HepG2 (cell line): ENCODE data around the gene BPIFB6. TPM values are rescaled to one million over a fixed set of nuclear protein-coding genes. Genes with fewer than 3 reads are reported as not detected.
A peak's percentile ranks its signal among the peaks of the same experiment; 100 is the strongest.

Source experiments
- EEA1 ChIP-seq: sonication (generic); formaldehyde crosslinking; IDR thresholded peaks from 2 replicates; pipeline ENCODE4 v1.5.1; 2020; ENCODE audit warnings: mild to moderate bottlenecking, missing genetic modification reagents, borderline replicate concordance
- HDAC6 ChIP-seq: fragments of 200-600 bp; sonication (generic); IDR thresholded peaks from 2 replicates; pipeline ENCODE4 v1.7.0; 2017; ENCODE audit warnings: mild to moderate bottlenecking, antibody characterized with exemption, low read length, low read depth
- HNF1B ChIP-seq: sonication (generic); formaldehyde crosslinking; IDR thresholded peaks from 2 replicates; pipeline ENCODE4 v1.5.1; 2020; ENCODE audit warnings: mild to moderate bottlenecking, moderate library complexity, missing genetic modification reagents
- JUND ChIP-seq: sonication (generic); formaldehyde crosslinking; IDR thresholded peaks from 2 replicates; pipeline ENCODE4 v1.8.0; 2022; ENCODE audit warnings: mild to moderate bottlenecking, missing genetic modification reagents
- KDM5B ChIP-seq: sonication (generic); formaldehyde crosslinking; IDR thresholded peaks from 2 replicates; pipeline ENCODE4 v1.4.0; 2020; ENCODE audit warnings: missing genetic modification reagents, mild to moderate bottlenecking, borderline replicate concordance
- KMT2A ChIP-seq: sonication (generic); formaldehyde crosslinking; IDR thresholded peaks from 2 replicates; pipeline ENCODE4 v1.4.0; 2020; ENCODE audit warnings: missing genetic modification reagents
- MAFG ChIP-seq: sonication (generic); formaldehyde crosslinking; IDR thresholded peaks from 2 replicates; pipeline ENCODE4 v1.5.1; 2020; ENCODE audit warnings: mild to moderate bottlenecking, missing genetic modification reagents
- MAFK ChIP-seq, 2 experiments: IDR thresholded peaks in 1 of 2; conservative IDR thresholded peaks in 1 of 2; 2 replicates each; pipeline ENCODE4 v1.6.1; 2011; ENCODE audit warnings: improper control_type of control experiment in 2 of 2, low read length in 2 of 2
- MED13 ChIP-seq: sonication (generic); formaldehyde crosslinking; IDR thresholded peaks from 2 replicates; pipeline ENCODE4 v1.5.0; 2020; ENCODE audit warnings: missing genetic modification reagents
- RCOR2 ChIP-seq: IDR thresholded peaks from 2 replicates; pipeline ENCODE4 v1.6.1; 2016; ENCODE audit warnings: missing biosample characterization, missing genetic modification reagents
- TFAP4 ChIP-seq: sonication (generic); IDR thresholded peaks from 2 replicates; pipeline ENCODE4 v1.6.1; 2016; ENCODE audit warnings: low read depth, borderline replicate concordance
- ZBTB26 ChIP-seq: IDR thresholded peaks from 2 replicates; pipeline ENCODE4 v1.6.1; 2016; ENCODE audit warnings: missing compliant biosample characterization, missing genetic modification reagents, borderline replicate concordance
- ZBTB39 ChIP-seq: sonication (generic); formaldehyde crosslinking; IDR thresholded peaks from 2 replicates; pipeline ENCODE4 v1.5.0; 2020; ENCODE audit warnings: missing genetic modification reagents
- ZFP41 ChIP-seq: sonication (generic); formaldehyde crosslinking; IDR thresholded peaks from 2 replicates; pipeline ENCODE4 v1.4.0; 2020; ENCODE audit warnings: mild to moderate bottlenecking, missing genetic modification reagents, borderline replicate concordance
- ZNF326 ChIP-seq: sonication (generic); formaldehyde crosslinking; IDR thresholded peaks from 2 replicates; pipeline ENCODE4 v1.4.0; 2020; ENCODE audit warnings: missing genetic modification reagents, borderline replicate concordance
- ZNF362 ChIP-seq: sonication (generic); formaldehyde crosslinking; IDR thresholded peaks from 2 replicates; pipeline ENCODE4 v1.4.0; 2020; ENCODE audit warnings: missing genetic modification reagents, mild to moderate bottlenecking, borderline replicate concordance
- ZNF460 ChIP-seq: sonication (generic); formaldehyde crosslinking; IDR thresholded peaks from 2 replicates; pipeline ENCODE4 v1.5.1; 2020; ENCODE audit warnings: missing genetic modification reagents, mild to moderate bottlenecking, borderline replicate concordance
- ZNF550 ChIP-seq: sonication (generic); formaldehyde crosslinking; IDR thresholded peaks from 2 replicates; pipeline ENCODE4 v1.4.0; 2020; ENCODE audit warnings: mild to moderate bottlenecking, missing genetic modification reagents, borderline replicate concordance
- ZNF678 ChIP-seq: sonication (generic); formaldehyde crosslinking; IDR thresholded peaks from 2 replicates; pipeline ENCODE4 v1.4.0; 2020; ENCODE audit warnings: mild to moderate bottlenecking, missing genetic modification reagents
- ZNF747 ChIP-seq: sonication (generic); formaldehyde crosslinking; IDR thresholded peaks from 2 replicates; pipeline ENCODE4 v1.8.1; 2023; ENCODE audit warnings: missing genetic modification reagents, mild to moderate bottlenecking, borderline replicate concordance
- ZNF761 ChIP-seq: sonication (generic); formaldehyde crosslinking; conservative IDR thresholded peaks from 2 replicates; pipeline ENCODE4 v1.4.0; 2020; ENCODE audit warnings: mild to moderate bottlenecking, missing genetic modification reagents
- ZNF782 ChIP-seq: sonication (generic); formaldehyde crosslinking; IDR thresholded peaks from 2 replicates; pipeline ENCODE4 v1.4.0; 2020; ENCODE audit warnings: missing genetic modification reagents, mild to moderate bottlenecking, borderline replicate concordance
- polyA plus RNA-seq, 8 experiments: library from polyadenylated mRNA; depleted of rRNA in 3 of 8; stranded (reverse) in 7 of 8; unstranded in 1 of 8; fragments of >200 nt; fragmentation: Illumina TruSeq in 4 of 8; extraction: Trizol in 4 of 8; gene quantifications; 2 replicates each; pipeline versions ENCODE4 v1.2.1 to v1.2.3, GENCODE V29; 2011 to 2016; ENCODE audit warnings: low read depth in 4 of 8, missing spikeins in 1 of 8, mixed read lengths in 1 of 8; ENCODE audit not compliant: insufficient read depth in 1 of 8
- total RNA-seq, 5 experiments: library from RNA; depleted of rRNA; stranded (reverse); fragments of >200 nt; fragmentation: Illumina TruSeq; extraction: Trizol; gene quantifications; 2 replicates each; pipeline ENCODE4 v1.2.3, GENCODE V29; 2016; ENCODE audit warnings: low read depth in 1 of 5

Gene BPIFB6
- total and polyA plus RNA-seq, 2 of the 13 experiments (the other 11 are each of a cell fraction or from before 2014, with no cell fraction given), result 0.13 to 1.7 TPM

GRCh38 chr20:33027769-33028751 lies 3.4 kb upstream of the BPIFB6 start (continued):
- TF ChIP-seq ZBTB39 (CRISPR knock-in tag) (no peak), EEA1 (no peak), MAFG (CRISPR knock-in tag) (no peak), HNF1B (CRISPR knock-in tag) (no peak), HDAC6 (no peak), ZNF460 (no peak), ZBTB26 (CRISPR knock-in tag) (no peak), ZNF761 (CRISPR knock-in tag) (no peak), MAFK (conservative IDR thresholded peaks at IDR 0.05 in 1 of 2, IDR thresholded peaks at IDR 0.05 in 1 of 2; ENCODE audit: low read length in 2 of 2) (no peak), KMT2A (no peak), ZNF678 (CRISPR knock-in tag) (no peak), TFAP4 (no peak), ZNF782 (0 out of 2 replicates have a peak, but pooled peaks have one; percentile 13), ZFP41 (CRISPR knock-in tag) (no peak), KDM5B (no peak), ZNF747 (CRISPR knock-in tag) (no peak), ZNF550 (no peak), ZNF362 (CRISPR knock-in tag) (no peak), MED13 (0 out of 2 replicates have a peak, but pooled peaks have one; percentile 38), RCOR2 (CRISPR knock-in tag) (no peak), JUND (no peak), ZNF326 (no peak)
